H1 (cell line): Measurements from ENCODE around the gene JOSD1. TPM values are rescaled to one million over a fixed set of nuclear protein-coding genes. Genes with fewer than 3 reads are reported as not detected.
A peak's percentile ranks its signal among the peaks of the same experiment; 100 is the strongest.

Experiments used
- CTCF ChIA-PET: fragments of 300-600 bp; sonication (Branson Sonifier 250); formaldehyde crosslinking; loops from one replicate; lab custom pipeline; 2021; ENCODE audit not compliant: partially characterized antibody; lab: Charles Lee
- POLR2A ChIA-PET: fragments of 300-600 bp; sonication (Branson Sonifier 250); formaldehyde crosslinking; loops from one replicate; lab custom pipeline; 2021; ENCODE audit warnings: inconsistent platforms; ENCODE audit not compliant: partially characterized antibody; lab: Charles Lee
- DNase-seq, 2 experiments: peaks; one replicate each; pipeline versions ENCODE4 v3.0.0 to v3.0.0-alpha.2; 2010 to 2022; ENCODE audit warnings: low spot score in 2 of 2, low read depth in 1 of 2, mixed read lengths in 1 of 2
- FAIRE-seq: peaks from 2 replicates; lab custom pipeline; 2011; peaks lifted over from hg19 to GRCh38; lab: Jason Lieb, UNC
- H2AFZ ChIP-seq: 2 replicates; pipeline ENCODE4 v1.8.1; 2012; ENCODE audit warnings: low read length, inconsistent platforms
- H2AK5ac ChIP-seq: 2 replicates; pipeline ENCODE4 v1.6.1; 2013; ENCODE audit warnings: low read depth, low read length
- H2BK120ac ChIP-seq: replicated peaks from 2 replicates; pipeline ENCODE3; 2013; ENCODE audit warnings: low read depth, low read length, inconsistent platforms
- H2BK12ac ChIP-seq: 2 replicates; pipeline ENCODE4 v1.6.1; 2013; ENCODE audit warnings: low read depth, low read length
- H2BK15ac ChIP-seq: 2 replicates; pipeline ENCODE4 v1.6.1; 2013; ENCODE audit warnings: low read length
- H2BK20ac ChIP-seq: 2 replicates; pipeline ENCODE4 v1.6.1; 2013; ENCODE audit warnings: low read length
- H2BK5ac ChIP-seq: 2 replicates; pipeline ENCODE4 v1.6.1; 2013; ENCODE audit warnings: low read depth, low read length
- H3K14ac ChIP-seq: 2 replicates; pipeline ENCODE4 v1.6.1; 2013; ENCODE audit warnings: inconsistent platforms; ENCODE audit not compliant: insufficient read length
- H3K18ac ChIP-seq: 2 replicates; pipeline ENCODE4 v1.6.1; 2013; ENCODE audit warnings: low read length; ENCODE audit errors: extremely low read depth
- H3K23ac ChIP-seq: 2 replicates; pipeline ENCODE4 v1.6.1; 2013; ENCODE audit warnings: inconsistent platforms; ENCODE audit not compliant: insufficient read length
- H3K23me2 ChIP-seq: 2 replicates; pipeline ENCODE4 v1.6.1; 2013; ENCODE audit warnings: low read depth, low read length
- H3K27ac ChIP-seq: 2 replicates; pipeline ENCODE4 v1.6.1; 2011; ENCODE audit warnings: low read depth, low read length, inconsistent platforms
- H3K27me3 ChIP-seq, 4 experiments: replicated peaks in 1 of 4; 1 replicate in 1 of 4; 2 replicates in 3 of 4; pipeline versions ENCODE4 v1.6.1 to v1.8.1; 2011 to 2013; ENCODE audit warnings: low read length in 3 of 4, mild to moderate bottlenecking in 3 of 4, inconsistent platforms in 2 of 4, mixed read lengths in 2 of 4, moderate library complexity in 1 of 4; ENCODE audit not compliant: control insufficient read depth in 3 of 4, insufficient read depth in 3 of 4; ENCODE audit errors: extremely low read depth in 1 of 4
- H3K36me3 ChIP-seq, 4 experiments: 2 replicates each; pipeline versions ENCODE4 v1.6.1 to v1.8.1; 2011 to 2013; ENCODE audit warnings: mild to moderate bottlenecking in 4 of 4, low read length in 3 of 4, moderate library complexity in 2 of 4, control low read depth in 1 of 4, inconsistent platforms in 1 of 4; ENCODE audit not compliant: insufficient read depth in 4 of 4, control insufficient read depth in 2 of 4
- H3K4ac ChIP-seq: replicated peaks from 2 replicates; pipeline ENCODE3; 2013; ENCODE audit warnings: low read length, low read depth, mixed read lengths, inconsistent platforms; ENCODE audit not compliant: insufficient read length
- H3K4me1 ChIP-seq, 4 experiments: replicated peaks in 1 of 4; 1 replicate in 1 of 4; 2 replicates in 3 of 4; pipeline versions ENCODE4 v1.6.1 to v1.8.1; 2011 to 2013; ENCODE audit warnings: low read length in 3 of 4, inconsistent platforms in 2 of 4, mixed read lengths in 1 of 4; ENCODE audit not compliant: insufficient read depth in 4 of 4, control insufficient read depth in 3 of 4
- H3K4me2 ChIP-seq, 2 experiments: 2 replicates each; pipeline versions ENCODE4 v1.6.1 to v1.8.1; 2011 to 2013; ENCODE audit warnings: low read depth in 2 of 2, low read length in 2 of 2, control low read depth in 1 of 2, inconsistent platforms in 1 of 2, mild to moderate bottlenecking in 1 of 2; ENCODE audit not compliant: insufficient read depth in 1 of 2
- H3K4me3 ChIP-seq, 4 experiments: fragments of 200-600, 300-600 bp in 1 of 4; sonication (generic), shearing (Covaris generic), sonication (Bioruptor Twin) in 1 of 4; 2 replicates each; pipeline versions ENCODE4 v1.5.1 to v1.8.1; 2011 to 2016; ENCODE audit warnings: low read length in 4 of 4, low read depth in 3 of 4, control low read depth in 2 of 4, inconsistent platforms in 2 of 4, mild to moderate bottlenecking in 2 of 4, mixed read lengths in 1 of 4, moderate library complexity in 1 of 4; ENCODE audit not compliant: insufficient read depth in 2 of 4; ENCODE audit errors: extremely low read depth in 1 of 4
- H3K56ac ChIP-seq: replicated peaks from 2 replicates; pipeline ENCODE3; 2013; ENCODE audit warnings: low read depth, mild to moderate bottlenecking, mixed read lengths, low read length, inconsistent platforms; ENCODE audit not compliant: insufficient read length
- H3K79me1 ChIP-seq: 2 replicates; pipeline ENCODE4 v1.6.1; 2013; ENCODE audit warnings: low read depth, low read length, control low read depth
- H3K79me2 ChIP-seq, 2 experiments: 2 replicates each; pipeline versions ENCODE4 v1.6.1 to v1.8.1; 2012 to 2013; ENCODE audit warnings: low read length in 2 of 2, mild to moderate bottlenecking in 2 of 2, inconsistent platforms in 1 of 2; ENCODE audit not compliant: insufficient read depth in 2 of 2, control insufficient read depth in 1 of 2
- H3K9ac ChIP-seq, 4 experiments: replicated peaks in 1 of 4; 1 replicate in 1 of 4; 2 replicates in 3 of 4; pipeline versions ENCODE4 v1.6.1 to v1.8.1; 2011 to 2013; ENCODE audit warnings: low read depth in 3 of 4, low read length in 3 of 4, control low read depth in 2 of 4, mild to moderate bottlenecking in 2 of 4, moderate library complexity in 2 of 4, inconsistent platforms in 1 of 4; ENCODE audit errors: extremely low read depth in 1 of 4
- H3K9me3 ChIP-seq, 2 experiments: 2 replicates each; pipeline versions ENCODE4 v1.6.1 to v1.8.1; 2012 to 2013; ENCODE audit warnings: mild to moderate bottlenecking in 2 of 2, moderate library complexity in 2 of 2, control low read depth in 1 of 2, inconsistent platforms in 1 of 2, low read depth in 1 of 2, low read length in 1 of 2, mixed read lengths in 1 of 2; ENCODE audit not compliant: insufficient read depth in 2 of 2
- H4K20me1 ChIP-seq, 2 experiments: replicated peaks in 1 of 2; 2 replicates each; pipeline versions ENCODE3 to v1.8.1; 2011 to 2013; ENCODE audit warnings: inconsistent platforms in 2 of 2, low read length in 2 of 2, mild to moderate bottlenecking in 1 of 2; ENCODE audit not compliant: insufficient read depth in 2 of 2, control insufficient read depth in 1 of 2
- H4K5ac ChIP-seq: 2 replicates; pipeline ENCODE4 v1.6.1; 2013; ENCODE audit warnings: low read length, low read depth, mixed read lengths, inconsistent platforms; ENCODE audit not compliant: insufficient read length
- H4K8ac ChIP-seq: 2 replicates; pipeline ENCODE4 v1.8.0; 2013; ENCODE audit warnings: mild to moderate bottlenecking, moderate library complexity, low read length, inconsistent platforms; ENCODE audit not compliant: insufficient read depth; ENCODE audit errors: extremely low read depth
- H4K91ac ChIP-seq: replicated peaks from 2 replicates; pipeline ENCODE3; 2013; ENCODE audit warnings: low read length, mixed read lengths, inconsistent platforms; ENCODE audit not compliant: insufficient read length
- CBX8 ChIP-seq: fragments of 300-800, 300-1000 bp; sonication (generic); IDR thresholded peaks from 2 replicates; pipeline ENCODE4 v1.7.1; 2016; ENCODE audit warnings: low read depth, low read length, borderline replicate concordance
- CTBP2 ChIP-seq: IDR thresholded peaks from 2 replicates; pipeline ENCODE4 v1.7.0; 2011; ENCODE audit warnings: borderline replicate concordance, mild to moderate bottlenecking, moderate library complexity, mixed read lengths, low read length; ENCODE audit not compliant: insufficient read depth, insufficient read length
- GABPA ChIP-seq: IDR thresholded peaks from 2 replicates; pipeline ENCODE4 v1.6.1; 2011; ENCODE audit warnings: mild to moderate bottlenecking, low read length, moderate library complexity, borderline replicate concordance; ENCODE audit not compliant: insufficient read depth
- SIRT6 ChIP-seq: IDR thresholded peaks from one replicate; pipeline ENCODE4 v1.7.1; 2012; ENCODE audit warnings: low read length, inconsistent platforms
- SUZ12 ChIP-seq: fragments of 200-600 bp; sonication (generic); IDR thresholded peaks from 2 replicates; pipeline ENCODE4 v1.6.1; 2012; ENCODE audit warnings: mild to moderate bottlenecking, inconsistent platforms, low read length, moderate library complexity, mixed read lengths
- TAF7 ChIP-seq: optimal IDR thresholded peaks from 2 replicates; pipeline ENCODE3; 2011; ENCODE audit warnings: low read depth, mild to moderate bottlenecking, inconsistent platforms, low read length, moderate library complexity, borderline replicate concordance
- WGBS, 2 experiments: shearing (Covaris generic) in 1 of 2; methylation state at CpG; one replicate each; pipeline versions ENCODE4 v1.1.6 to v1.1.7; 2013 to 2015; ENCODE audit warnings: low lambda C conversion rate in 2 of 2, mixed read lengths in 2 of 2, inconsistent platforms in 1 of 2, low coverage in 1 of 2, missing lambda C conversion rate in 1 of 2; ENCODE audit not compliant: insufficient replicate concordance in 2 of 2, insufficient coverage in 1 of 2, insufficient read length in 1 of 2; ENCODE audit errors: extremely low coverage in 1 of 2, missing lambda C conversion rate in 1 of 2; 5-methylcytosine and 5-hydroxymethylcytosine counted together
- polyA plus RNA-seq, 7 experiments: library from polyadenylated mRNA; depleted of rRNA in 3 of 7; stranded (reverse) in 5 of 7; unstranded in 2 of 7; fragments of >200 nt in 5 of 7; fragments of 200-250 nt in 2 of 7; gene quantifications; 1 replicate in 5 of 7; 2 replicates in 1 of 7; 4 replicates in 1 of 7; pipeline versions ENCODE4 v1.2.1 to v1.2.3, GENCODE V29; 2011 to 2013; ENCODE audit warnings: missing spikeins in 2 of 7, mixed read lengths in 2 of 7
- total RNA-seq: library from RNA; stranded (reverse); fragmentation: NEBNext Ultra II Directional; extraction: Animal tissue kit (Norgen Biotek cat#: 25700); gene quantifications from 2 replicates; pipeline ENCODE4 v1.2.1, GENCODE V29; 2021
- TF ChIP-seq, protein P1 (sequence below): IDR thresholded peaks from 2 replicates; pipeline ENCODE4 v1.6.1; 2012; ENCODE audit warnings: low read length, inconsistent platforms
- TF ChIP-seq, protein P2 (sequence below): IDR thresholded peaks from 2 replicates; pipeline ENCODE4 v1.6.1; 2011; ENCODE audit warnings: low read length, improper control_type of control experiment

The JOSD1 gene
- total and polyA plus RNA-seq, 2 of the 8 experiments (the other 6 are each of a cell fraction or from before 2014, with no cell fraction given): 18.4 to 20.2 TPM

DNA sequence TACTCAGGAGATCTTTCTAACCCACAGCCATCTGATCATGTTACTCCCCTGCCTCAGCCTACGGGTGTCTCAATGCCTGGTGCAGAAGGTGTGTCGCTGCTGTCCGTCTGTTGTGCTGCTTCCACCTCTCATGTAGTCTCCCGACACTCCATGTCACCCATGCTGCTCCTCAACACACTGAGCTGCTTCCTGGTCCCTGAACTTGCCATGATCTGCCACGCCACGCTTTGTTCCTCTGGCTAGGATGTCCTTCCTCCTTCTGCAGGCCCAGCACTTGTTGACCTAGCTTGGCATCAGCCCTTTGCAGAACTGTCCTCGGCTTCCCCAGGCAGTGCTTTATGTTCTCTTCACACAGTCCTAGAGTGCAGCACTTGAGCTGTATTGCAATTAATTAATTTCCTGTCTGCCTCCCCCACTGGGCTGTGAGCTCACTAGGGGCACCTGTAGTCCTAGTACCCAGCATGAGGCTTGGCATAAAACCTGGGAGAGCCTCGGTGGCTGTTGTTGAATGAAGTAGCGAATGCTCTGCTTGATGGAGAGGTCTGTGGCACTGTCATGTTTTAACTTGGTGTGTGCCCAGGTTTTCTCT, 14.5 kb upstream of the JOSD1 start:
- no peak overlapping the region for H2AFZ ChIP-seq
- H3K14ac ChIP-seq: no peak overlapping the region
- H3K18ac ChIP-seq: no peak overlapping the region
- H3K27me3 ChIP-seq: no peaks in the 10 kb centered on the region
- no peak overlapping the region for H4K8ac ChIP-seq
- H3K27ac ChIP-seq: peak overlapping the region; percentile 8; the same call in 1 of the 2 replicates
- no peak overlapping the region for H2AK5ac ChIP-seq
- FAIRE-seq (no peak), DNase-seq (no peak)
- peaks cover 20% of the 10 kb centered on the region for H3K79me1 ChIP-seq
- H3K4ac ChIP-seq: no peak overlapping the region
- ChIA-PET CTCF (interaction anchor here (0.9 to 5.1 kb wide), 7 partner anchors 10 to 259 kb away, joined by 3 to 26 read pairs (median 5); partner anchors contain the start of gene TOMM22), POLR2A (interaction anchor here (1.0 to 5.1 kb wide), 6 partner anchors 9 to 30 kb away, joined by 3 to 39 read pairs (median 3); partner anchors contain the start of gene GTPBP1)
- H3K23me2 ChIP-seq: no peaks in the 10 kb centered on the region
- WGBS, 2 experiments: 87% methylated on average over 9 of the region's 9 CpGs; no CpG with 5 or more reads in 1 of the 2 experiments
- H3K9ac ChIP-seq: no peak overlapping the region
- H3K79me2 ChIP-seq: peaks cover 3 to 56% of the 10 kb centered on the region in 2 experiments
- no peaks in the 10 kb centered on the region for H3K9me3 ChIP-seq
- no peak overlapping the region for H4K91ac ChIP-seq
- no peak overlapping the region for H2BK12ac ChIP-seq
- H3K23ac ChIP-seq: no peak overlapping the region
- no peak overlapping the region for H3K4me3 ChIP-seq
- peaks cover 5 to 26% of the 10 kb centered on the region in 2 experiments for H4K20me1 ChIP-seq
- no peak overlapping the region for H3K56ac ChIP-seq
- H2BK20ac ChIP-seq: no peak overlapping the region
- H3K4me1 ChIP-seq: peaks cover 4 to 10% (median 6%) of the 10 kb centered on the region in 4 experiments
- H2BK5ac ChIP-seq: peak overlapping the region; percentile 73; the same call in 1 of the 2 replicates
- H2BK15ac ChIP-seq: no peak overlapping the region
- no peak overlapping the region for H2BK120ac ChIP-seq
- H3K4me2 ChIP-seq: no peak overlapping the region
- peaks cover 4 to 39% (median 22%) of the 10 kb centered on the region in 4 experiments; a peak in 6 of 8 replicates for H3K36me3 ChIP-seq
- H4K5ac ChIP-seq: no peak overlapping the region
- TF ChIP-seq, protein P1, sequence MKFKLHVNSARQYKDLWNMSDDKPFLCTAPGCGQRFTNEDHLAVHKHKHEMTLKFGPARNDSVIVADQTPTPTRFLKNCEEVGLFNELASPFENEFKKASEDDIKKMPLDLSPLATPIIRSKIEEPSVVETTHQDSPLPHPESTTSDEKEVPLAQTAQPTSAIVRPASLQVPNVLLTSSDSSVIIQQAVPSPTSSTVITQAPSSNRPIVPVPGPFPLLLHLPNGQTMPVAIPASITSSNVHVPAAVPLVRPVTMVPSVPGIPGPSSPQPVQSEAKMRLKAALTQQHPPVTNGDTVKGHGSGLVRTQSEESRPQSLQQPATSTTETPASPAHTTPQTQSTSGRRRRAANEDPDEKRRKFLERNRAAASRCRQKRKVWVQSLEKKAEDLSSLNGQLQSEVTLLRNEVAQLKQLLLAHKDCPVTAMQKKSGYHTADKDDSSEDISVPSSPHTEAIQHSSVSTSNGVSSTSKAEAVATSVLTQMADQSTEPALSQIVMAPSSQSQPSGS: no peak
- TF ChIP-seq CTBP2 (no peak), TAF7 (no peak), SUZ12 (no peak), CBX8 (no peak), SIRT6 (no peak), GABPA (no peak)
- TF ChIP-seq, protein P2, sequence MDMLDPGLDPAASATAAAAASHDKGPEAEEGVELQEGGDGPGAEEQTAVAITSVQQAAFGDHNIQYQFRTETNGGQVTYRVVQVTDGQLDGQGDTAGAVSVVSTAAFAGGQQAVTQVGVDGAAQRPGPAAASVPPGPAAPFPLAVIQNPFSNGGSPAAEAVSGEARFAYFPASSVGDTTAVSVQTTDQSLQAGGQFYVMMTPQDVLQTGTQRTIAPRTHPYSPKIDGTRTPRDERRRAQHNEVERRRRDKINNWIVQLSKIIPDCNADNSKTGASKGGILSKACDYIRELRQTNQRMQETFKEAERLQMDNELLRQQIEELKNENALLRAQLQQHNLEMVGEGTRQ: no peak
